Measurements from ENCODE around the gene CLCN3. TPM values are rescaled to one million over a fixed set of nuclear protein-coding genes. Genes with fewer than 3 reads are reported as not detected.

CLCN3 gene
- total and polyA plus RNA-seq, 9 of the 15 experiments (the other 6 are each of a cell fraction or from before 2014, with no cell fraction given), result 12.7 to 60.6 (median 38.5) TPM

DNA sequence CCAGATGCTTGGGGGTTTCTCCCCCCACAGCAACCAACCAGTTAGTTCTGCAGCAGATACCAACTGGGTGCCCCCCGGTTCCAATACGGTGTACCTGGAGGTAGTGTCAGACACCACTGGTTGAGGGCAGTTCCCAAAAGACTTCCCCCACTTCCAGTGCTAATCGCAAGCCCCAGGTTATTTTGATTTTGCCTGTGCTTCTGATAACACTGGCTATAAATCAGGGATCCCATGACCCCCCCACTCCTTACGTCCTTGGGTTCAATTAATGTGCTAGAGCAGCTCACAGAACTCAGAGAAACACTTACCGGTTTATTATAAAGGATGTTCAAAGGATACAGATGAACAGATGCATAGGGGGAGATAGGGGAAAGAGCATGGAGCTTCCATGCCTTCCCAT lies 5.5 kb downstream of the CLCN3 start (continued):
- TF ChIP-seq DPF2 (IDR thresholded peaks at IDR 0.05) (0 out of 2 replicates have a peak, but pooled peaks have one; percentile 14), ETV1 (tag; conservative IDR thresholded peaks at IDR 0.05; ENCODE audit: low read depth) (peak; percentile 11; the same call in 1 of the 2 replicates), TCF3 (CRISPR knock-in tag; IDR thresholded peaks at IDR 0.05) (peak; percentile 87), NFIC (IDR thresholded peaks at IDR 0.05) (peak; percentile 63), GATA2 (CRISPR knock-in tag; IDR thresholded peaks at IDR 0.05) (peak; percentile 47; the same call in 1 of the 2 replicates), HDAC1 (IDR thresholded peaks at IDR 0.05) (peak in 1 of 2 experiments; percentile 83; a peak in 2 of 4 replicates), ARID1B (IDR thresholded peaks at IDR 0.05) (peak; percentile 87), CBX5 (IDR thresholded peaks at IDR 0.05; ENCODE audit: borderline replicate concordance, low read depth) (no peak), SOX6 (IDR thresholded peaks at IDR 0.05) (peak; percentile 61), KLF16 (IDR thresholded peaks at IDR 0.05) (peak; percentile 85), RNF2 (IDR thresholded peaks at IDR 0.05) (peak; percentile 35; the same call in 1 of the 2 replicates), POU5F1 (IDR thresholded peaks at IDR 0.05; ENCODE audit: borderline replicate concordance, low read depth, low read length, partially characterized antibody) (no peak), SMARCA4 (IDR thresholded peaks at IDR 0.05) (peak; percentile 33; the same call in 1 of the 2 replicates), LEF1 (IDR thresholded peaks at IDR 0.05) (peak; percentile 46; the same call in 1 of the 2 replicates), KDM5B (IDR thresholded peaks at IDR 0.05; ENCODE audit: insufficient replicate concordance, low read depth, low read length) (no peak), GTF2B (IDR thresholded peaks at IDR 0.05; ENCODE audit: extremely low read depth, insufficient read length) (no peak), NFE2L1 (tag; IDR thresholded peaks at IDR 0.05; ENCODE audit: borderline replicate concordance, low read depth) (no peak)
- TF ChIP-seq, protein P1, sequence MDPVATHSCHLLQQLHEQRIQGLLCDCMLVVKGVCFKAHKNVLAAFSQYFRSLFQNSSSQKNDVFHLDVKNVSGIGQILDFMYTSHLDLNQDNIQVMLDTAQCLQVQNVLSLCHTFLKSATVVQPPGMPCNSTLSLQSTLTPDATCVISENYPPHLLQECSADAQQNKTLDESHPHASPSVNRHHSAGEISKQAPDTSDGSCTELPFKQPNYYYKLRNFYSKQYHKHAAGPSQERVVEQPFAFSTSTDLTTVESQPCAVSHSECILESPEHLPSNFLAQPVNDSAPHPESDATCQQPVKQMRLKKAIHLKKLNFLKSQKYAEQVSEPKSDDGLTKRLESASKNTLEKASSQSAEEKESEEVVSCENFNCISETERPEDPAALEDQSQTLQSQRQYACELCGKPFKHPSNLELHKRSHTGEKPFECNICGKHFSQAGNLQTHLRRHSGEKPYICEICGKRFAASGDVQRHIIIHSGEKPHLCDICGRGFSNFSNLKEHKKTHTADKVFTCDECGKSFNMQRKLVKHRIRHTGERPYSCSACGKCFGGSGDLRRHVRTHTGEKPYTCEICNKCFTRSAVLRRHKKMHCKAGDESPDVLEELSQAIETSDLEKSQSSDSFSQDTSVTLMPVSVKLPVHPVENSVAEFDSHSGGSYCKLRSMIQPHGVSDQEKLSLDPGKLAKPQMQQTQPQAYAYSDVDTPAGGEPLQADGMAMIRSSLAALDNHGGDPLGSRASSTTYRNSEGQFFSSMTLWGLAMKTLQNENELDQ (CRISPR knock-in tag; IDR thresholded peaks at IDR 0.05; ENCODE audit: borderline replicate concordance), result no peak
- TF ChIP-seq, protein P2, sequence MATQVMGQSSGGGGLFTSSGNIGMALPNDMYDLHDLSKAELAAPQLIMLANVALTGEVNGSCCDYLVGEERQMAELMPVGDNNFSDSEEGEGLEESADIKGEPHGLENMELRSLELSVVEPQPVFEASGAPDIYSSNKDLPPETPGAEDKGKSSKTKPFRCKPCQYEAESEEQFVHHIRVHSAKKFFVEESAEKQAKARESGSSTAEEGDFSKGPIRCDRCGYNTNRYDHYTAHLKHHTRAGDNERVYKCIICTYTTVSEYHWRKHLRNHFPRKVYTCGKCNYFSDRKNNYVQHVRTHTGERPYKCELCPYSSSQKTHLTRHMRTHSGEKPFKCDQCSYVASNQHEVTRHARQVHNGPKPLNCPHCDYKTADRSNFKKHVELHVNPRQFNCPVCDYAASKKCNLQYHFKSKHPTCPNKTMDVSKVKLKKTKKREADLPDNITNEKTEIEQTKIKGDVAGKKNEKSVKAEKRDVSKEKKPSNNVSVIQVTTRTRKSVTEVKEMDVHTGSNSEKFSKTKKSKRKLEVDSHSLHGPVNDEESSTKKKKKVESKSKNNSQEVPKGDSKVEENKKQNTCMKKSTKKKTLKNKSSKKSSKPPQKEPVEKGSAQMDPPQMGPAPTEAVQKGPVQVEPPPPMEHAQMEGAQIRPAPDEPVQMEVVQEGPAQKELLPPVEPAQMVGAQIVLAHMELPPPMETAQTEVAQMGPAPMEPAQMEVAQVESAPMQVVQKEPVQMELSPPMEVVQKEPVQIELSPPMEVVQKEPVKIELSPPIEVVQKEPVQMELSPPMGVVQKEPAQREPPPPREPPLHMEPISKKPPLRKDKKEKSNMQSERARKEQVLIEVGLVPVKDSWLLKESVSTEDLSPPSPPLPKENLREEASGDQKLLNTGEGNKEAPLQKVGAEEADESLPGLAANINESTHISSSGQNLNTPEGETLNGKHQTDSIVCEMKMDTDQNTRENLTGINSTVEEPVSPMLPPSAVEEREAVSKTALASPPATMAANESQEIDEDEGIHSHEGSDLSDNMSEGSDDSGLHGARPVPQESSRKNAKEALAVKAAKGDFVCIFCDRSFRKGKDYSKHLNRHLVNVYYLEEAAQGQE (IDR thresholded peaks at IDR 0.05; ENCODE audit: borderline replicate concordance), result peak; percentile 25; the same call in 1 of the 2 replicates
- TF ChIP-seq, protein P2 (CRISPR knock-in tag; IDR thresholded peaks at IDR 0.05; ENCODE audit: low read depth), result no peak

Data from K562 (cell line).